IMR-90 (cell line): ENCODE results near the gene ZNF581. TPM values are rescaled to one million over a fixed set of nuclear protein-coding genes. Genes with fewer than 3 reads are reported as not detected.

Source experiments
- ATAC-seq: fragments of 200-7000 bp; cut with Tn5 transposase; 2 replicates; pipeline ENCODE4 v1.9.1; 2020; ENCODE audit warnings: low read depth, mild to moderate bottlenecking, moderate library complexity
- BruUV-seq: library from RNA; stranded (reverse); fragments of 400-500 nt; replicated peaks from 2 replicates; lab custom pipeline; 2021; lab: Mats Ljungman, UMichigan
- CTCF ChIA-PET: fragments of 300-600 bp; formaldehyde crosslinking; extraction: SDS; loops from one replicate; lab custom pipeline; 2021; ENCODE audit warnings: antibody characterized with exemption; lab: Yijun Ruan, JAX
- POLR2A ChIA-PET: fragments of 300-600 bp; sonication (Branson Sonifier 250); formaldehyde crosslinking; loops from one replicate; lab custom pipeline; 2022; ENCODE audit warnings: antibody characterized with exemption; ENCODE audit not compliant: unreplicated experiment; lab: Charles Lee
- DNase-seq: peaks from one replicate; pipeline ENCODE4 v3.0.0; 2013
- H2AFZ ChIP-seq: replicated peaks from 2 replicates; pipeline ENCODE3; 2013; ENCODE audit warnings: low read length, mild to moderate bottlenecking; ENCODE audit not compliant: poor library complexity
- H2AK5ac ChIP-seq: 2 replicates; pipeline ENCODE4 v1.6.1; 2013; ENCODE audit warnings: low read depth, low read length, inconsistent platforms
- H2AK9ac ChIP-seq: replicated peaks from 2 replicates; pipeline ENCODE3; 2013; ENCODE audit warnings: mild to moderate bottlenecking, low read depth, low read length, moderate library complexity; ENCODE audit not compliant: poor library complexity
- H2BK120ac ChIP-seq: 2 replicates; pipeline ENCODE4 v1.6.1; 2013; ENCODE audit warnings: low read depth, low read length, inconsistent platforms
- H2BK15ac ChIP-seq: 3 replicates; pipeline ENCODE4 v1.6.1; 2013; ENCODE audit warnings: low read depth, low read length, inconsistent platforms
- H2BK20ac ChIP-seq: 2 replicates; pipeline ENCODE4 v1.6.1; 2013; ENCODE audit warnings: low read depth, mild to moderate bottlenecking, inconsistent platforms, low read length, moderate library complexity
- H2BK5ac ChIP-seq: 2 replicates; pipeline ENCODE4 v1.6.1; 2013; ENCODE audit warnings: mild to moderate bottlenecking, low read depth, low read length, inconsistent platforms; ENCODE audit not compliant: poor library complexity, severe bottlenecking
- H3K14ac ChIP-seq: replicated peaks from 2 replicates; pipeline ENCODE4 v1.6.1; 2013; ENCODE audit warnings: low read depth, low read length, inconsistent platforms
- H3K18ac ChIP-seq: 2 replicates; pipeline ENCODE4 v1.6.1; 2013; ENCODE audit warnings: low read depth, low read length, control low read depth
- H3K23ac ChIP-seq: 2 replicates; pipeline ENCODE4 v1.6.1; 2013; ENCODE audit warnings: low read depth, low read length, inconsistent platforms
- H3K27ac ChIP-seq: 2 replicates; pipeline ENCODE4 v1.5.1; 2013; ENCODE audit warnings: mild to moderate bottlenecking, control low read depth, low read length; ENCODE audit not compliant: insufficient read depth
- H3K27me3 ChIP-seq: 2 replicates; pipeline ENCODE4 v1.6.1; 2013; ENCODE audit warnings: low read length; ENCODE audit not compliant: control insufficient read depth, insufficient read depth
- H3K36me3 ChIP-seq: 2 replicates; pipeline ENCODE4 v1.6.1; 2013; ENCODE audit warnings: low read length, mixed read lengths; ENCODE audit not compliant: control insufficient read depth, insufficient read depth
- H3K4ac ChIP-seq: 2 replicates; pipeline ENCODE4 v1.6.1; 2013; ENCODE audit warnings: low read depth, low read length, inconsistent platforms
- H3K4me1 ChIP-seq: 2 replicates; pipeline ENCODE4 v1.6.1; 2013; ENCODE audit warnings: low read length, mixed read lengths; ENCODE audit not compliant: control insufficient read depth, insufficient read depth
- H3K4me2 ChIP-seq: 2 replicates; pipeline ENCODE4 v1.6.1; 2013; ENCODE audit warnings: low read depth, mild to moderate bottlenecking, control low read depth, low read length, moderate library complexity
- H3K4me3 ChIP-seq: 2 replicates; pipeline ENCODE4 v1.5.1; 2013; ENCODE audit warnings: low read depth, mild to moderate bottlenecking, control low read depth, low read length, moderate library complexity; ENCODE audit not compliant: insufficient read depth
- H3K56ac ChIP-seq: 2 replicates; pipeline ENCODE4 v1.6.1; 2013; ENCODE audit warnings: low read length, inconsistent platforms; ENCODE audit not compliant: insufficient read depth; ENCODE audit errors: extremely low read depth
- H3K79me1 ChIP-seq, 2 experiments: 2 replicates each; pipeline ENCODE4 v1.6.1; 2013; ENCODE audit warnings: low read length in 2 of 2, inconsistent platforms in 1 of 2, low read depth in 1 of 2
- H3K9ac ChIP-seq: 2 replicates; pipeline ENCODE4 v1.6.1; 2013; ENCODE audit warnings: low read depth, low read length, control low read depth
- H3K9me1 ChIP-seq: 2 replicates; pipeline ENCODE4 v1.6.1; 2013; ENCODE audit warnings: low read length, inconsistent platforms; ENCODE audit not compliant: insufficient read depth
- H3K9me3 ChIP-seq: 2 replicates; pipeline ENCODE4 v1.6.1; 2013; ENCODE audit warnings: low read length; ENCODE audit not compliant: control insufficient read depth, insufficient read depth
- H4K20me1 ChIP-seq: 2 replicates; pipeline ENCODE4 v1.6.1; 2013; ENCODE audit warnings: low read length, inconsistent platforms; ENCODE audit not compliant: insufficient read depth
- H4K5ac ChIP-seq: 2 replicates; pipeline ENCODE4 v1.6.1; 2013; ENCODE audit warnings: mild to moderate bottlenecking, low read depth, low read length, control low read depth
- H4K8ac ChIP-seq, 2 experiments: 2 replicates each; pipeline ENCODE4 v1.6.1; 2013; ENCODE audit warnings: low read depth in 2 of 2, low read length in 2 of 2, control low read depth in 1 of 2, inconsistent platforms in 1 of 2
- H4K91ac ChIP-seq: 2 replicates; pipeline ENCODE4 v1.6.1; 2013; ENCODE audit warnings: low read depth, low read length, inconsistent platforms; ENCODE audit not compliant: insufficient read depth
- BHLHE40 ChIP-seq: fragments of 150-350 bp; IDR thresholded peaks from 2 replicates; pipeline ENCODE4 v1.6.1; 2016; ENCODE audit warnings: mild to moderate bottlenecking, low read depth, low read length
- CEBPB ChIP-seq: IDR thresholded peaks from 2 replicates; pipeline ENCODE4 v1.6.1; 2012; ENCODE audit warnings: low read depth, low read length, improper control_type of control experiment
- CHD1 ChIP-seq: IDR thresholded peaks from 2 replicates; pipeline ENCODE4 v1.6.1; 2012; ENCODE audit warnings: low read depth, low read length, improper control_type of control experiment
- ELK1 ChIP-seq: fragments of 150-350 bp; IDR thresholded peaks from 2 replicates; pipeline ENCODE4 v1.6.1; 2016; ENCODE audit warnings: low read depth, mild to moderate bottlenecking, low read length, moderate library complexity, borderline replicate concordance
- MAFK ChIP-seq: IDR thresholded peaks from 2 replicates; pipeline ENCODE4 v1.6.1; 2012; ENCODE audit warnings: low read depth, low read length, improper control_type of control experiment
- MAZ ChIP-seq: IDR thresholded peaks from 2 replicates; pipeline ENCODE4 v1.6.1; 2012; ENCODE audit warnings: low read depth, mild to moderate bottlenecking, low read length, improper control_type of control experiment, moderate library complexity, borderline replicate concordance
- MXI1 ChIP-seq: IDR thresholded peaks from 2 replicates; pipeline ENCODE4 v1.6.1; 2012; ENCODE audit warnings: low read depth, mild to moderate bottlenecking, low read length, moderate library complexity, borderline replicate concordance
- NFE2L2 ChIP-seq: fragments of 150-350 bp; IDR thresholded peaks from 2 replicates; pipeline ENCODE4 v1.6.1; 2016; ENCODE audit warnings: low read depth, mild to moderate bottlenecking, low read length
- POLR2A ChIP-seq: IDR thresholded peaks from 2 replicates; pipeline ENCODE4 v1.6.1; 2012; ENCODE audit warnings: mild to moderate bottlenecking, low read depth, low read length
- RCOR1 ChIP-seq: IDR thresholded peaks from 2 replicates; pipeline ENCODE4 v1.6.1; 2012; ENCODE audit warnings: mild to moderate bottlenecking, low read length, improper control_type of control experiment; ENCODE audit not compliant: insufficient replicate concordance
- RFX5 ChIP-seq: IDR thresholded peaks from 2 replicates; pipeline ENCODE4 v1.8.0; 2012; ENCODE audit warnings: low read depth, mild to moderate bottlenecking, low read length, moderate library complexity
- SMC3 ChIP-seq: fragments of 150-350 bp; IDR thresholded peaks from 2 replicates; pipeline ENCODE4 v1.6.1; 2016; ENCODE audit warnings: low read depth, mild to moderate bottlenecking, antibody characterized with exemption, low read length, moderate library complexity
- WGBS, 2 experiments: methylation state at CpG; one replicate each; pipeline versions ENCODE4 v1.1.5 to v1.1.7; 2013; ENCODE audit warnings: missing lambda C conversion rate in 2 of 2; ENCODE audit not compliant: insufficient read length in 1 of 2; ENCODE audit errors: extremely low coverage in 2 of 2; 5-methylcytosine and 5-hydroxymethylcytosine counted together
- dilution Hi-C: fragments of 300-500 bp; cut with HindIII; formaldehyde crosslinking; loops from one replicate; pipeline ENCODE4 v1.14.3; 2018; ENCODE audit warnings: low sequenced_read_pairs; ENCODE audit not compliant: unreplicated experiment
- in situ Hi-C: fragments of 300-500 bp; cut with MboI; formaldehyde crosslinking; loops from 3 replicates; pipeline ENCODE4 v1.14.3; 2019; ENCODE audit warnings: low sequenced_read_pairs, inconsistent platforms, mixed read lengths
- intact Hi-C: fragments of 100-400 bp; cut with micrococcal nuclease; formaldehyde crosslinking; loops from 2 replicates; pipeline ENCODE4 v1.10.0; 2022
- polyA plus RNA-seq, 3 experiments: library from polyadenylated mRNA; depleted of rRNA; stranded (reverse); fragments of >200 nt; gene quantifications; 2 replicates each; pipeline ENCODE4 v1.2.3, GENCODE V29; 2012; ENCODE audit warnings: low replicate concordance in 1 of 3
- total RNA-seq: library from RNA; depleted of rRNA; stranded (reverse); fragments of >200 nt; gene quantifications from 2 replicates; pipeline ENCODE4 v1.2.3, GENCODE V29; 2012
- TF ChIP-seq, protein P1 (sequence below): fragments of 150-350 bp; IDR thresholded peaks from 2 replicates; pipeline ENCODE4 v1.6.1; 2017; ENCODE audit warnings: mild to moderate bottlenecking, antibody characterized with exemption, low read length, low read depth

ZNF581 gene
- total and polyA plus RNA-seq, 2 of the 4 experiments (the other 2 are of a cell fraction), result 9.7 to 21.9 TPM

DNA sequence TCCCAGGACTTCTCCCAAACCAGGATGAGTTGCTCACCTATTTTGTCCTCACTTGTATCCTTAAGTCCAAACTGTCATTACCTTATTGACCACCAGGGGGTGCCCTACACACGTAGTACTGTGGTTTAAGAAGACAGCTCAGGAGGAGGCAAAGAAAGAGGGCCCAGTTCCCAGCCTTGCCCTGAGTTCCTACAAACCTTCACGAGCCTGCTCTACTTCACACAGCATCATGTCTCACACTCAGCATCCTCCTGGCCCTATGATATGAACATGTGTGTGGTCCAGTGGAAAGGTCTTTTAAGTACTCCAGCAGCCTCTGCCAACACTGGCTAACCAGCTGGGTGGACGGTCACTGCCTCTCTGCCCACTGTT lies 11.0 kb upstream of the ZNF581 start (continued):
- peak; percentile 29; the same call in 1 of the 2 replicates for TF ChIP-seq MAZ

DNA sequence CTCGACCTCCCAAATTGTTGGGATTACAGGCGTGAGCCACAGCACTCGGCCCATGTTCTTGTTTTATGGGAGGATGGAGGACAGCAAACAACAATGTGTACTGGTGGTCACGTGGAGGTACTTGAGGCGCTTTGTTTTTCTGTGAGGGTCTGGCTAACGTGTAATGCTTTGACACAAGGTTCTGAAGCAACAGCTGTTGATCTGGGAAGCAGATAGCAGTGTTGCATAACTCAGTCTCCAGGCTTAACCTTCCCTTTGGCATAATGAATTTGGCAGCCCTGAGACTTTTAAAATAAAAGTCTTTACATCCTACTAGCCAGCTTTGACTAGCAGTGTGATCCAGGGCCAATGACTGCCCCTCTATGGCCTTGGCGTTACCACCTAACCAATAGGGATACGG lies 9.6 kb upstream of the ZNF581 start:
- no peak for ATAC-seq
- Histone ChIP-seq H2BK20ac (no peak overlapping the region), H3K9me3 (no peaks in the 10 kb centered on the region), H3K9me1 (peaks cover 18% of the 10 kb centered on the region), H2AK9ac (peak overlapping the region; percentile 92), H3K4me1 (peaks cover 9% of the 10 kb centered on the region), H4K91ac (no peak overlapping the region), H3K27me3 (no peaks in the 10 kb centered on the region), H2BK15ac (no peak overlapping the region), H3K4me2 (no peak overlapping the region), H4K5ac (peak overlapping the region; percentile 68), H3K36me3 (peaks cover 4% of the 10 kb centered on the region; the same call in 1 of the 2 replicates), H3K23ac (no peak overlapping the region), H2BK120ac (no peak overlapping the region; the same call in 1 of the 2 replicates), H3K4ac (peak overlapping the region; percentile 56), H2AK5ac (no peak overlapping the region; the same call in 1 of the 2 replicates), H3K14ac (no peak overlapping the region), H3K18ac (no peak overlapping the region), H3K4me3 (no peak overlapping the region), H3K79me1 (peaks cover 19 to 42% of the 10 kb centered on the region in 2 experiments), H2BK5ac (no peak overlapping the region), H3K27ac (no peak overlapping the region), H4K8ac (peak overlapping the region; percentile 97 to 98), H3K9ac (no peak overlapping the region), H3K56ac (no peak overlapping the region), H2AFZ (peak overlapping the region; percentile 79), H4K20me1 (0 out of 2 replicates have a peak, but pooled peaks cover 9% of the 10 kb centered on the region)
- dilution Hi-C loops (no loop called here), intact Hi-C loops (loop anchor here (10.0 kb wide), 1 partner anchor 431 kb away; no protein-coding TSS in a partner anchor), in situ Hi-C loops (loop anchor here (25.0 kb wide), 2 partner anchors 347 to 522 kb away; partner anchors contain the start of genes BRSK1, HSPBP1 and PPP1R12C)
- POLR2A ChIA-PET, result no interaction called here
- no TSS peak for BruUV-seq
- no peak for DNase-seq
- WGBS, 2 experiments, result 93% methylated on average over 3 of the region's 8 CpGs; no CpG with 5 or more reads in 1 of the 2 experiments
- CTCF ChIA-PET, result interaction anchor here (1.6 kb wide), 1 partner anchor 130 kb away, joined by 3 read pairs; no protein-coding TSS in a partner anchor
- no peak for TF ChIP-seq POLR2A
- TF ChIP-seq MAFK, result no peak
- TF ChIP-seq CEBPB, result no peak
- no peak for TF ChIP-seq NFE2L2
- TF ChIP-seq, protein P1, sequence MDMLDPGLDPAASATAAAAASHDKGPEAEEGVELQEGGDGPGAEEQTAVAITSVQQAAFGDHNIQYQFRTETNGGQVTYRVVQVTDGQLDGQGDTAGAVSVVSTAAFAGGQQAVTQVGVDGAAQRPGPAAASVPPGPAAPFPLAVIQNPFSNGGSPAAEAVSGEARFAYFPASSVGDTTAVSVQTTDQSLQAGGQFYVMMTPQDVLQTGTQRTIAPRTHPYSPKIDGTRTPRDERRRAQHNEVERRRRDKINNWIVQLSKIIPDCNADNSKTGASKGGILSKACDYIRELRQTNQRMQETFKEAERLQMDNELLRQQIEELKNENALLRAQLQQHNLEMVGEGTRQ, result no peak
- no peak for TF ChIP-seq BHLHE40
- TF ChIP-seq RCOR1, result no peak
- TF ChIP-seq SMC3, result no peak
- TF ChIP-seq RFX5, result no peak
- TF ChIP-seq ELK1, result no peak
- no peak for TF ChIP-seq MXI1
- TF ChIP-seq CHD1, result no peak
- no peak for TF ChIP-seq MAZ
